Stomach (tissue), 9 donors: ENCODE measurements around the gene ERH. TPM values are rescaled to one million over a fixed set of nuclear protein-coding genes. Genes with fewer than 3 reads are reported as not detected.

Experiments used
- DNase-seq, 2 donors: peaks; one replicate each; pipeline versions ENCODE4 v3.0.0 to v3.0.0-alpha.2; 2013 to 2019
- H3K27ac ChIP-seq, 5 donors: fragments of 200-600 bp in 4 of 5; sonication (generic) in 4 of 5; one replicate each; pipeline ENCODE4 v1.5.1; 2013 to 2019; ENCODE audit warnings: mild to moderate bottlenecking in 1 of 5, moderate library complexity in 1 of 5
- H3K27me3 ChIP-seq, 3 donors: fragments of 200-600 bp; sonication (generic); one replicate each; pipeline ENCODE4 v1.5.1; 2017 to 2019; ENCODE audit warnings: mixed run types in 1 of 3
- H3K36me3 ChIP-seq, 4 donors: fragments of 200-600 bp; sonication (generic); 1 replicate in 3 of 4; 2 replicates in 1 of 4; pipeline ENCODE4 v1.5.1; 2016 to 2019
- H3K4me1 ChIP-seq, 4 donors: fragments of 200-600 bp; sonication (generic); one replicate each; pipeline ENCODE4 v1.5.1; 2016 to 2019
- H3K4me3 ChIP-seq, 4 donors: fragments of 200-600 bp; sonication (generic) in 3 of 4; one replicate each; pipeline ENCODE4 v1.5.1; 2016 to 2019; ENCODE audit warnings: mild to moderate bottlenecking in 1 of 4
- H3K9me3 ChIP-seq, 4 donors: fragments of 200-600 bp; sonication (generic); one replicate each; pipeline ENCODE4 v1.5.1; 2016 to 2019
- EP300 ChIP-seq: sonication (generic); formaldehyde crosslinking; IDR thresholded peaks from one replicate; pipeline ENCODE4 v1.6.1; 2017; ENCODE audit warnings: antibody characterized with exemption
- POLR2A ChIP-seq, 4 donors: fragments of 450-650 bp; IDR thresholded peaks; one replicate each; pipeline ENCODE4 v1.6.1; 2016; ENCODE audit warnings: antibody characterized with exemption in 4 of 4, control low read depth in 2 of 4, mild to moderate bottlenecking in 1 of 4, moderate library complexity in 1 of 4
- POLR2AphosphoS5 ChIP-seq, 3 donors: sonication (generic); formaldehyde crosslinking; IDR thresholded peaks; one replicate each; pipeline ENCODE4 v1.6.1; 2016; ENCODE audit warnings: antibody characterized with exemption in 3 of 3
- WGBS, 5 donors: extraction: QIAGEN DNeasy Blood & Tissue Kit in 3 of 5; methylation state at CpG; one replicate each; pipeline versions ENCODE4 v1.1.5 to v1.1.7; 2013 to 2018; 5-methylcytosine and 5-hydroxymethylcytosine counted together
- intact Hi-C: fragments of 100-400 bp; cut with DNase I; formaldehyde crosslinking; loops from one replicate; pipeline ENCODE4 v1.15.1; 2023; ENCODE audit warnings: low total_unique reads
- polyA plus RNA-seq, 3 donors: library from polyadenylated mRNA; stranded (reverse); fragments of 200-250 nt; gene quantifications; one replicate each; pipeline ENCODE4 v1.2.3, GENCODE V29; 2013
- total RNA-seq, 5 donors: library from RNA; depleted of rRNA; stranded (reverse); fragments of >200 nt; gene quantifications; one replicate each; pipeline versions ENCODE4 v1.1.0 to v1.2.3, GENCODE V29; 2014 to 2016
- TF ChIP-seq, protein P1 (sequence below), 7 experiments: fragments of 450-650 bp in 4 of 7; fragments of 200-600 bp in 3 of 7; sonication (generic) in 3 of 7; IDR thresholded peaks; one replicate each; pipeline ENCODE4 v1.5.1; 2016 to 2019; ENCODE audit warnings: antibody characterized with exemption in 7 of 7, control low read depth in 2 of 7, mild to moderate bottlenecking in 1 of 7
- donor health status: healthy with polysubstance abuse.
- donor health status: Bipolar disorder and iron deficiency.
- donor health status: healthy.

Gene ERH
- total and polyA plus RNA-seq, 8 donors: 12.5 to 159 (median 97.8) TPM

DNA sequence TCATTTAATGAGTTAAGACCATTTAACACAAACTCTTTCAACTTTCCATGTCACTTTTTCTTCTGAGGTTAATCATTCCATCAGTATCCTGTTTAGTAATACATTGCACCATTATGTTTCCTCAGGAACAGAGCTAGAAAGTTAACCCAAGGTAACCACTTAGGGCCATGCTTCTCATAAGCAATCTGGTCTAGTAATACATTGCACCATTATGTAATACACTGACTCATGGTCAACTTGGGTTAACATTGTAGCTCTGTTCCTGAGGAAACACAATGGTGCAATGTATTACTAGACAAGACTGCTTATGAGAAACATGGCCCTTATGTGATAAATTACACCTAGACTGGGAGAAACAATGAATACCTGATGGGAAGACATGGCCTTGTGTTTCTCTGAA is 21.7 kb downstream of the ERH start:
- H3K9me3 ChIP-seq: peaks cover 0 to 6% (median 0%) of the 10 kb centered on the region in 4 donors
- intact Hi-C loops: no loop called here
- H3K4me3 ChIP-seq: no peak overlapping the region
- TF ChIP-seq POLR2A (IDR thresholded peaks at IDR 0.05) (no peak), POLR2AphosphoS5 (IDR thresholded peaks at IDR 0.05) (no peak), EP300 (no peak)
- TF ChIP-seq, protein P1, sequence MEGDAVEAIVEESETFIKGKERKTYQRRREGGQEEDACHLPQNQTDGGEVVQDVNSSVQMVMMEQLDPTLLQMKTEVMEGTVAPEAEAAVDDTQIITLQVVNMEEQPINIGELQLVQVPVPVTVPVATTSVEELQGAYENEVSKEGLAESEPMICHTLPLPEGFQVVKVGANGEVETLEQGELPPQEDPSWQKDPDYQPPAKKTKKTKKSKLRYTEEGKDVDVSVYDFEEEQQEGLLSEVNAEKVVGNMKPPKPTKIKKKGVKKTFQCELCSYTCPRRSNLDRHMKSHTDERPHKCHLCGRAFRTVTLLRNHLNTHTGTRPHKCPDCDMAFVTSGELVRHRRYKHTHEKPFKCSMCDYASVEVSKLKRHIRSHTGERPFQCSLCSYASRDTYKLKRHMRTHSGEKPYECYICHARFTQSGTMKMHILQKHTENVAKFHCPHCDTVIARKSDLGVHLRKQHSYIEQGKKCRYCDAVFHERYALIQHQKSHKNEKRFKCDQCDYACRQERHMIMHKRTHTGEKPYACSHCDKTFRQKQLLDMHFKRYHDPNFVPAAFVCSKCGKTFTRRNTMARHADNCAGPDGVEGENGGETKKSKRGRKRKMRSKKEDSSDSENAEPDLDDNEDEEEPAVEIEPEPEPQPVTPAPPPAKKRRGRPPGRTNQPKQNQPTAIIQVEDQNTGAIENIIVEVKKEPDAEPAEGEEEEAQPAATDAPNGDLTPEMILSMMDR (IDR thresholded peaks at IDR 0.05): no peak
- no peaks in the 10 kb centered on the region for H3K27me3 ChIP-seq
- DNase-seq: no peak
- H3K4me1 ChIP-seq: no peaks in the 10 kb centered on the region
- H3K36me3 ChIP-seq: peaks cover 3 to 64% (median 59%) of the 10 kb centered on the region in 4 donors
- no peak overlapping the region for H3K27ac ChIP-seq

DNA sequence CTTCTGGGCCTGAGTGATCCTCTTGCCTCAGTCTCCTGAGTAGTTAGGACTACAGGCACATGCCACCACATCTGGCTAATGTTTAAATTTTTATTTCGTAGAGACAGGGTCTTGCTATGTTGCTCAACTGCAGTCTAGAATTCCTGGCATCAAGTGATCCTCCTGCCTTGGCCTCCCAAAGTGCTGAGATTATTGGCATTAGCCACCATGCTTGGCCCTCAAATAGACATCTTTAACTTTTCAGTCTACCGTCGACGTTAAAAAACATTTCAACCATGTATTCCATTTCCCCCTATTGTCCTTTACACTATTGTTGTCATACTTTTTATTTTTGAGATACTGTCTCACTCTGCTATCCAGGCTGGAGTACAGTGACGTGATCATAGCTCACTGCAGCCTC is 22.4 kb downstream of the ERH start:
- Histone ChIP-seq H3K4me1 (no peaks in the 10 kb centered on the region), H3K27me3 (no peaks in the 10 kb centered on the region), H3K27ac (no peak overlapping the region), H3K36me3 (peaks cover 0 to 57% (median 52%) of the 10 kb centered on the region in 4 donors), H3K9me3 (peaks cover 0 to 6% (median 0%) of the 10 kb centered on the region in 4 donors), H3K4me3 (no peak overlapping the region)
- TF ChIP-seq, protein P1 (IDR thresholded peaks at IDR 0.05): no peak
- TF ChIP-seq EP300: no peak
- no peak for TF ChIP-seq POLR2A (IDR thresholded peaks at IDR 0.05)
- TF ChIP-seq POLR2AphosphoS5 (IDR thresholded peaks at IDR 0.05): no peak
- 97 to 99% (median 99%) methylated on average over 5 of the region's 5 CpGs for WGBS, 5 donors
- intact Hi-C loops: no loop called here
- DNase-seq: no peak

DNA sequence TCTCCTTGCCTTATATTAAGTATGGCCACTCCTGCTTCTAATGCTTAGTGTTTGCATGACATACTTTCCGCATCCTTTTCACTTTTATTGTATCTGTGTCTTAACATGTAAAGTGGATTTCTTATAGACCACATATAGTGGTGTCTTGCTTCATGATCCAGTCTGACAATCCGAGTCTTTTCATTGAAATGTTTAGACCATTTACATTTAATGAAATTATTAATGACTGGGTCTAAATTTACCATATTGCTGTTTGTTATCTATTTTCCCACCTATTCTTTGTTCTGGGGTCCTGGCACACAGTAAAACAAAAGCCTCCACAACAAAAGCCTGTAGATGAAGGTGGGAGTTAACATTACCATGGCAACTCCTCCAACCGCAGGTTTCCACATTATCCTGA is 22.9 kb downstream of the ERH start:
- no peak for TF ChIP-seq POLR2A (IDR thresholded peaks at IDR 0.05)
- TF ChIP-seq EP300: no peak
- TF ChIP-seq, protein P1 (IDR thresholded peaks at IDR 0.05): no peak
- no peak for TF ChIP-seq POLR2AphosphoS5 (IDR thresholded peaks at IDR 0.05)
- 93 to 98% (median 97%) methylated on average over 3 of the region's 3 CpGs for WGBS, 5 donors
- Histone ChIP-seq H3K27ac (no peak overlapping the region), H3K4me3 (no peak overlapping the region), H3K36me3 (peaks cover 0 to 52% (median 46%) of the 10 kb centered on the region in 4 donors), H3K4me1 (no peaks in the 10 kb centered on the region), H3K9me3 (peaks cover 0 to 6% (median 0%) of the 10 kb centered on the region in 4 donors), H3K27me3 (no peaks in the 10 kb centered on the region)
- intact Hi-C loops: no loop called here
- DNase-seq: no peak

DNA sequence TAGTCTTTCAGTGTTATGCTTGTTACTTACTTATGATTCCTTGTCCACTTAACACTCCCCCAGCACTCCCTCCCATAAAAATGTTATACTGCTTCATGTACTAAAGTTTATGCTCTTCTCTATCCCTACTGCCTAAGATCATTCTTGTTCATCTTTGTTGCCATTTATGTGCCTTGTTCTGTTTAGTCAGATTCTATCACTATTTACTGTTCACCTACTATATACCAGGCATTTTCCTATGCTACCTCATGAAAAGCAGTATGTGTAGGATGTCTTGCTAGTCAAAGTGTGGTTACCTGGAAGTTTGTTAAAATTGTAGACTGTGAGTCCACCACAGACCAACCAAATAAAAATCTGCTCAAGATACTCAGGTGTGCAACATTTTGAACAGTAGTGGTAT is 23.9 kb downstream of the ERH start:
- Histone ChIP-seq H3K9me3 (peaks cover 0 to 6% (median 0%) of the 10 kb centered on the region in 4 donors), H3K27ac (no peak overlapping the region), H3K36me3 (peaks cover 0 to 42% (median 37%) of the 10 kb centered on the region in 4 donors), H3K4me1 (no peaks in the 10 kb centered on the region), H3K4me3 (no peak overlapping the region), H3K27me3 (no peaks in the 10 kb centered on the region)
- TF ChIP-seq, protein P1 (IDR thresholded peaks at IDR 0.05): no peak
- TF ChIP-seq POLR2AphosphoS5 (IDR thresholded peaks at IDR 0.05) (no peak), EP300 (no peak), POLR2A (IDR thresholded peaks at IDR 0.05) (no peak)
- intact Hi-C loops: no loop called here
- no peak for DNase-seq
